HG03103 (cell line): ENCODE results near the gene ZFYVE21.

Experiments
- ATAC-seq: cut with Tn5 transposase; IDR thresholded peaks from one replicate; pipeline ENCODE4 v1.9.1; 2021; ENCODE audit warnings: low read depth; ENCODE audit not compliant: unreplicated experiment

Gene ZFYVE21

GRCh38 chr14:103721334-103722120 is 5.9 kb downstream of the ZFYVE21 start:
- ATAC-seq: no peak

DNA sequence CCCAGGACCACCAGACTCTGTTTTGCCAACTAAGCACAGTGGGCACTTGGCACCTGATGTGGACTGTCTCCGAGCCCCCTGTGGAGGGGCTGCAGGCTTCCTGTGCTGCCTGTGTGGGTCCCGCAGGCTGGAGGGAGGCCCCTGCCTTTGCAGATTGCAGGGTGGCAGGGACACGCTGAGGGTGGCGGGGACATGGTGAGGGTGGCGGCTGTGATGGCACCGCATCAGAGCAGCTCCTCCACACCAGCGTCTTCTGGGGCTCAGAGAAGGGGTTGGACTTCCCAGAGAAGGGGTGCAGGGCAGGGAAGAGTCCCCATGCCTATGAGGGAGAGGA is 8.1 kb downstream of the ZFYVE21 start:
- ATAC-seq: no peak

- ATAC-seq: no peak
Observed at GRCh38 chr14:103724116-103724515, 8.5 kb downstream of the ZFYVE21 start.

DNA sequence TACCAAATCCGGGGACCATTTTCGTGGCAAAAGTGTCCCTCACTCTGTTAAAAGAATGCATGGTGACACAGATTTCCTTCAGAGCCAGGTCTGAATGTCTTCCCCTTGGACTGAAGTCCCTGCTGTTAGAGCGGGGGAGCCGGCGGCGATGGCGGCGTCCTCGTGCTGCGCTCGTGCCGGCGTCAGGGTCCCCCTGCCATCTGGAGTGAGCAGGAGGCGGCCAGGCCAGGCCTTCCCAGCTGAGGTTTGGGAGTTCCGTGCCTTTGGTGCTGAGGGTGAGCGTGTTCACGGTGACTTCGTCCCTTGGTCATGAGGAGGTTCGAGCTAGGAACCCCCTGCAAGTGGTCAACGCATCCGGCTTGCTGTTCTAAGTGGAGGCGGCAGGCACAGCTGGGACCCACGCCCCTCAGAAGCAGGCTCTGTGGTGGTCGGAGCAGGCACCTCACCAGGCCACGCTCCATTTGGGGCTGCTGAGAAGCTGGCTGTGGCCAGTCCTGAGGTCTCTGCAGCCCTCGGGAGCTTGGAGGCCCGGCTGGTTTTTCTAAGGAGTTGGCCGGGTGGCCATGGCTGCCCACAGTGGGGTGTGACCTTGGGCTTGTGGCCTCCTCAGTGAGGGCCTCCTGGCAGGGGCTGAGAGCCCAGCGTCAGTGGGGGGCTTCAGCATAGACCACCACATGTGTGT is 9.5 kb downstream of the ZFYVE21 start:
- no peak for ATAC-seq

- no peak for ATAC-seq
Observed at GRCh38 chr14:103725739-103726395, 10.3 kb downstream of the ZFYVE21 start.

- no peak for ATAC-seq
Observed at GRCh38 chr14:103726474-103726873, 10.9 kb downstream of the ZFYVE21 start.

DNA sequence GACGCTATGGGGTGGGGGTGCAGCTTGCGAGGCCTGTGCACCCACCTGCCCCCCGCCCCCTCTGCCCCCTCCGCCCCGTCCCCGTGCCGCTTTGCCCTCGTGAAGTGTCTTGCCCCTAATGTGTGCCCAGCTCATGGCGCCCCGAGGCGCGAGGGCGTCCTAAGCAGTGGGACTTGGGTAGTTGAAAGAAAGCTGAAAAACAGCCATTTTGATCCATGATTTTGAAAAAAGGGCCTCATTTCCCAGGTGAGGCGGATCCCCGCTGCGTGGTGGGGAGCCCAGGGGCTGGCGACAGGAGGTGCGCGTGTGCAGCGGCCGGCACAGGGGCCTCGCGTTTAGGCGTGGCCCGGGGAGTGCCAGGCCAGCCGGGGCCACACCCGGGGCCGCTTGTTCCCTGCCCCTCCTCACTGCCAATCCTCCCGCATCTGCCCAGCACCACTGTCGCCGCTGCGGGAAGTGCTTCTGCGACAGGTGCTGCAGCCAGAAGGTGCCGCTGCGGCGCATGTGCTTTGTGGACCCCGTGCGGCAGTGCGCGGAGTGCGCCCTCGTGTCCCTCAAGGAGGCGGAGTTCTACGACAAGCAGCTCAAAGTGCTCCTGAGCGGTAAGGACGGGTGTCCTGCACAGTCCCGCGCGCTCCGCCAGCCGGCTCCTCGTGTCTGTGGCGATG is 11.8 kb downstream of the ZFYVE21 start:
- no peak for ATAC-seq

DNA sequence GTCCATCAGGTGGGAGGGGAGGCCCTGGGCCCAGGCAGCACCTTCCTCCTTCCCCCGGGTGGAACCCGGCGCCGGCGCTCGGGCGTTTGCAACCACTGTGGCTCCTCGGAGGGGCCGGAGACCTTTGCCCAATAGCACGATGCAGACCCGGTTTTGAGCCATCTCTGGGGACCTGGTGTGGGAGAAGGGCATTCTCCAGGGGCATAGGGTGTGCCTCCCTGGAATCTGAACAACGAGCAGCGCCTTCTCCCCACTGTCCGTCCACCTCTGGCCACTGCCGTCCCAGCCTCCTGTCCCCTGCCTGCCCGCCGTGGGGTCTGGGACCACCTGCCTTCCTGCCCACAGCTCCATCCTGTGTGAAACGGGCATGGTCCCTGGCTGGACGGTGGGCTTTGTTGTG is 12.5 kb downstream of the ZFYVE21 start:
- ATAC-seq: no peak

- no peak for ATAC-seq
Observed at GRCh38 chr14:103728721-103729120, 13.1 kb downstream of the ZFYVE21 start.

- no peak for ATAC-seq
Observed at GRCh38 chr14:103729496-103730448, 14.2 kb downstream of the ZFYVE21 start.

GRCh38 chr14:103730490-103731035 is 15.0 kb downstream of the ZFYVE21 start:
- no peak for ATAC-seq

DNA sequence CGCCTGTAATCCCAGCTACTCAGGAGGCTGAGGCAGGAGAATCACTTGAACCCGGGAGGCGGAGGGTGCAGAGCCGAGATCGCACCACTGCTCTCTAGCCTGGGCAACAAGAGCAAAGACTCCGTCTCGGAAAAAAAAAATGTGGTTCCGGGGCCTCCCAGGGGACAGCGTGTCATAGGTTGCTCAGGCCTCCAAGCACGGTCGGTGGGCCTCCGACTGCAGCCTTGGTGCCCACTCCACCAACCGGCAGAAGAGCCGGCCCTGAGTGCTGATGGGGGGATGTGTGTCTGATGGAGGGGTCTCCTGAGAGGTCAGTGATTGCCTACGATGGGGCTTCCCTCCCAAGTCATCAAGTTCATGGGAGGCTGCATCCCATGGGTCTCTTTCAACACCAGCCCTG is 15.9 kb downstream of the ZFYVE21 start:
- ATAC-seq: no peak

- no peak for ATAC-seq
Observed at GRCh38 chr14:103731916-103732867, 16.6 kb downstream of the ZFYVE21 start.

GRCh38 chr14:103732868-103733620 is 17.4 kb downstream of the ZFYVE21 start:
- no peak for ATAC-seq

GRCh38 chr14:103733651-103734050 is 18.0 kb downstream of the ZFYVE21 start:
- ATAC-seq: no peak

DNA sequence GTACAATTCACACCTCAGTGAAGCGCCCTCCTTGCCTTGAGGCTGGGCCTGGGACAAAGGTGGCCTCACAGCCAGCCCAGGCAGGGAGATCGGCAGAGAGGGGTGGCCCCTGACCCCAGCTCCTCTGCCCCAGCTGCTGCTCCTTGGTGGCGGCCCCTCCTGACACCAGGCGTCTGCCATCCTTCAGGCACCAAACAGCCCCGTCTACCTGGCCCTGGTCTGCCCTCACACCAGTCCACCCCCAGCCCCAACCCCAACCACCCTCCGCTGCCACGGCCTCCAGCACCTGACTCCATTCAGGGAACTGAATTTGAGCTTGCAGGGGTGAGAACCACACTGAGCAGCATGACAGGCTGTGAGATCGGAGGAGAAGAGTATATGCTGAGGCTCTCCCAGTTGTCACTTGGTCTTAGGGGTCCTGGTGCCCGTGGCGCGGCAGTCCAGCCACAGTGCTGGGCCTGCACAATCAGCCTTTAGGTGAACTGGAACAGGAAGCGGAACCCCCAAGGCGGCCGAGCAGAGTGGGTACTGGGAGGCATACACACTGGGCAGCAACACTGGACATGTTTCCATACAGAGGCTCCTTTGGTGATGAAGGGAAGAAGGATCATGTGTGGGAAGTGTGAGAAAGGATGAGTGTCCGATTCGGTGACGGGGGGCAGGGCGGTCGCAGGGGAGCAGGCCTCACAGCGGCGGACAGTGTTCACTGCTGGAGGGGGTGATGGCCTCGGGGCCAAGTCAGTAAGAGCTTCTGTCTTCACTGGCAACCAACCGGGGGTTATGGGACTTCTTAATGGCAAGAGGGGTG is 18.7 kb downstream of the ZFYVE21 start:
- no peak for ATAC-seq

DNA sequence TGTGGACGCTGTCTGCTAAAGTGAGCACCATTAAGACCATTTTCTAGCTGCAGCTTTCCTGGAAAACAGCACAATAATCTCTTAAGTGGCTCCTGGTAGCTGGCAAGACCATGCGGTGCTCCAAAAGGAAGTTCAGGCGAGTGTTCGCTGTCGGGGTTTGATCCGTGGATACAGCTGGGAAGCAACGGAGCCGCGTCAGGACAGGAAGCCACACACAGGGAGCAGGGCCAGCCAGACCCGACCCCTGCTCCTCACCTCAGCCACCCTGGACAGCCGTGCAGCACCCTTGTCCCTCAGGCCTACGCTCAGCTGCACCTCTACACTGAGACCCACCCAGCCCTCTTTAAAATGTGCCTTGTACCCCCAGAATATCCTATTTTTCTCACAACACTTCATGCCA is 19.4 kb downstream of the ZFYVE21 start:
- no peak for ATAC-seq
